22Rv1 (cell line): ENCODE measurements around the gene PNPT1.

Experiments used
- H3K27ac ChIP-seq: fragments of 450-650 bp; 2 replicates; pipeline ENCODE4 v1.5.1; 2017
- CTCF ChIP-seq: fragments of 450-650 bp; IDR thresholded peaks from 2 replicates; pipeline ENCODE4 v1.5.1; 2017; ENCODE audit warnings: mild to moderate bottlenecking
- ZFX ChIP-seq: fragments of 450-650 bp; IDR thresholded peaks from 2 replicates; pipeline ENCODE4 v1.6.1; 2017; ENCODE audit warnings: antibody characterized with exemption, borderline replicate concordance

Gene PNPT1

GRCh38 chr2:55590810-55591440, 102.7 kb downstream of the PNPT1 start:
- no peak for TF ChIP-seq ZFX
- TF ChIP-seq CTCF = no peak
- H3K27ac ChIP-seq = no peak overlapping the region

GRCh38 chr2:55585451-55586080, 108.1 kb downstream of the PNPT1 start:
- H3K27ac ChIP-seq = no peak overlapping the region
- no peak for TF ChIP-seq ZFX
- no peak for TF ChIP-seq CTCF
